ENCODE measurements around the gene EPHA7.

Gene EPHA7

GRCh38 chr6:93325761-93326160 lies 93.6 kb downstream of the EPHA7 start:
- no peak for DNase-seq (ENCODE audit: low read depth)

DNA sequence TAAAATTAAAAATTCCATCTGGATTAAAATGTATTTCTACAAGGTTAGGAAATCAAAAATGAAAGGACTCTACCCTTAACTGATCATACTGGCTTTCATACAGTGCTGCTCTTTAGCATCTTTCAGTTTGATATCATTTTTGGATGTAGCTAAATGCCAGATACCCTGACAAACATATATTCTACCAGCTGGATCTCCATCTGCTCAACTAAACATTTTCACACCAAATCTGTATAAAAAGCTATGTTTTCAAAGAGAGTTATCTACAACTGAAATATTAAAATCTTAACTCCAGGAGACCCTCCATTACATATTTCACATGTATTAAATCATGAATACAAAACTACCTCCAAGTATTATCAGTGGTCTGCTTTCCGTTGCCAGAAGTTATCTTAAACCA lies 95.7 kb downstream of the EPHA7 start:
- no peak for DNase-seq (ENCODE audit: low read depth)

- DNase-seq (ENCODE audit: low read depth), result no peak
These were observed 96.7 kb downstream of the EPHA7 start for GRCh38 chr6:93322651-93323050.

GRCh38 chr6:93319304-93319703 lies 100.1 kb downstream of the EPHA7 start:
- DNase-seq (ENCODE audit: low read depth), result no peak

DNA sequence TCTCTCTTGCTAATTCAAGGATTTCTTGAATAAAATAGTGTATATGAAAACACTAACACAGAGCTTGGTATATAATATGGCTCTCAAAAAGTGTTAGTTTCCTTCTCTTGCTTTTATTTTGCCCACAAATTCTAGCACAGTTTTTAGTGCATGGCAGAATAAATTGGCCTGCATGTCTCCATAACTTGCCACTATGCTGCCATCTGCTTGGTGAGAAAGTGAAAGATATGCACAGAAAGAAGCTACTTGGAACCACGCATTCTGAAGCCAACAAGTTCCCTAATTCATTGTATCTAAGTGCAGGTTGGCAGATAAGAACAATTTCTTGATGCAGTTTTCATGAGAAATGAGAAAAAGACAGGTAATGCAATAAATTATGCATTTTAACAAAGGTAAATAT lies 101.2 kb downstream of the EPHA7 start:
- no peak for DNase-seq (ENCODE audit: low read depth)

DNA sequence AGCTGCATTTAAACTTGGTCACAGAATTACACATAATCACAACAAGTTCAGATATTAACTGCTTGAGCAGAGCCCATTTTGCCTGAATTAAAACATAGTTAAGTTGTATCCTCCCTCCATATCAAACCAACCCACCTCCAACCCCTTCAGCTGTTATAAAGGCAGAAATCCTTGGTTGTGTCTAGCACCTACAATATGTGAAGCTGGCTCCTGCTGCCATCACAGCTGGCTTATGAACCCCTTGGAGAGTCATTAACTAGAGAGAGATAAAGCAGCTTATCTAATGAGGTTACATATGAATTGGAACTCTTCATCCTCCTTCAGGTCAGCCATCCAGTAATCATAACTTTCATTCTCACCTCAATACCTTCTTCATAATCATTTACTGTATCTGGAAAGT lies 101.8 kb downstream of the EPHA7 start:
- no peak for DNase-seq (ENCODE audit: low read depth)

DNA sequence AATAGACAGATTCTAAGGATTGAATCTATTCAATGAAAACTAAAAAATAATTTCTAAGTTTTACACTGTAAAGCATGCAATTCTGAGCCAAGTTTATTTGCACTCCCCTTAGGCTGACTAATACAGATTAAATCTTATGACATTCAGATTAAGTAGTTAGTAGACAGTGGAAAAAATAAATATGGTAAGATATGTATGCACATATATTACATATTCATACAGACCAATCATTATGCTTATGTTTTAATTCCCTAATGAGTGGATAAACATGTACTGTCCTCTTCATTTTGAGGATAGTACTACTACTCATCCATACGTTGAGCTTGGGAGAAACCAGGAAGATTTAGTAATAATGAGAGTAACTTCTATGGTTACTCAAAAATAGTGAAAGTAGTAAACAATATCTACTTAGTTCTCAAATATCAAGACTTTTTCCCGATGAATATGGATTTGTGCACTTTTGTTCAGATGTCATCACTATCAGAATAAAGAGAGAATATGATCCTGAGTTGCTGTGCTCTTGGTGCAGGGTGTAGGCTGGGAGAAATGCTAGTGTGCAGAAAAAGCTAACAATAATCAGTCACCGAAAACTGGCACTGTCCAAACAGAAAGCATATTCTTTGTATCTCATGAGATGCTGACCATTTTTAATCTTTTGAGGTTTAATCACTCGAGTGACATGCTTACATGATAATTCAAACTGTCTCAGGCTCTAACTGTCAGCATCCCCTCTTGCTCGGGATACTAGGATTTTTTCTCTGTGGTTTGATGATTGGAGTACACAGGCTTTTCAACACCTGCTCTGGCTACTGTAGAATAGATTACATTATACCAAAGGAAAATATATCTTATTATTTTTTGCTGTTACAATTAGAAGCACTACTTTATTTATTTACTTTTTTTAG lies 111.6 kb downstream of the EPHA7 start:
- no peak for DNase-seq (ENCODE audit: low read depth)

- DNase-seq (ENCODE audit: low read depth), result no peak
These were observed 114.3 kb downstream of the EPHA7 start for GRCh38 chr6:93305088-93305487.

DNA sequence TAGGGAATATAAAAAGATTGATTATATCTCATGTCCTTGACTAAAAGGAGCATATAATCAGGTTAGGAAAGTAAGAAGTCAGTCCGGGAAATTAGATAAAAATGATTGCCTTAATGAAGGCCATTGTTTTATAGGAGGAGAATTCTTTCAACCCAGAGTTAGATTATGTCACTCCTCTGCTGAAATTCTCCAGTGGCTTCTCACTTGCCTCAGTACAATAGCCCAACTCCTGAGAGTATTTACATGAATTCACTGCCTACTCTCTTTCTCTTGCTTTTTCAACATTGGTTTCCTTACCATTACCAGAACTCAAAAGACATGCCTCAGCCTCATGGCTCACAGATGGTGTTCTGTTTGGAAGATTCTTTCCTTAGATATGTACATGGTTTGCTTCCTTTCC lies 114.9 kb downstream of the EPHA7 start:
- no peak for DNase-seq (ENCODE audit: low read depth)

- no peak for DNase-seq (ENCODE audit: low read depth)
These were observed 118.7 kb downstream of the EPHA7 start for GRCh38 chr6:93300661-93301060.

- no peak for DNase-seq (ENCODE audit: low read depth)
These were observed 119.7 kb downstream of the EPHA7 start for GRCh38 chr6:93299622-93300021.

GRCh38 chr6:93295631-93296030 lies 123.7 kb downstream of the EPHA7 start:
- DNase-seq (ENCODE audit: low read depth), result no peak

- no peak for DNase-seq (ENCODE audit: low read depth)
These were observed 124.5 kb downstream of the EPHA7 start for GRCh38 chr6:93294879-93295278.

GRCh38 chr6:93293872-93294271 lies 125.5 kb downstream of the EPHA7 start:
- DNase-seq (ENCODE audit: low read depth), result no peak

GRCh38 chr6:93293460-93293859 lies 125.9 kb downstream of the EPHA7 start:
- no peak for DNase-seq (ENCODE audit: low read depth)

DNA sequence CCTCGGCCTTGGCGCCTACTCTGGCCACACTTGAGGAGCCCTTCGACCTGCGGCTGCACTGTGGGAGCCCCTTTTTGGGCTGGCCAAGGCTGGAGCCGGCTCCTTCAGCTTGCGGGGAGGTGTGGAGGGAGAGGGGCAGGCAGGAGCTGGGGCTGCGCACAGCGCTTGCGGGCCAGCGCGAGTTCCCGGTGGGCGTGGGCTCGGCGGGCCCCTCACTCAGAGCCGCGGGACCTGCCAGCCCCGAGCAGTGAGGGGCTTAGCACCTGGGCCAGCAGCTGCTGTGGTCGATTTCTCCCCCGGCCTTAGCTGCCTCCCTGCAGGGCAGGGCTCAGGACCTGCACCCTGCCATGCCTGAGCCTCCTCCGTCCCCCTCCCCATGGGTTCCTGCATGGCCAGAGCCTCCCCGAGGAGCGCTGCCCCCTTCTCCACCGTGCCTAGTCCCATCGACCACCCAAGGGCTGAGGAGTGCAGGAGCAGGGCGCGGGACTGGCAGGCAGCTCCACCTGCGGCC lies 136.8 kb downstream of the EPHA7 start:
- DNase-seq (ENCODE audit: low read depth), result no peak

GRCh38 chr6:93278241-93278640 lies 141.1 kb downstream of the EPHA7 start:
- DNase-seq (ENCODE audit: low read depth), result no peak

GRCh38 chr6:93272896-93273295 lies 146.5 kb downstream of the EPHA7 start:
- DNase-seq (ENCODE audit: low read depth), result no peak

GRCh38 chr6:93272211-93272610 lies 147.1 kb downstream of the EPHA7 start:
- DNase-seq (ENCODE audit: low read depth), result no peak

- DNase-seq (ENCODE audit: low read depth), result no peak
These were observed 153.1 kb downstream of the EPHA7 start for GRCh38 chr6:93266116-93266817.

- no peak for DNase-seq (ENCODE audit: low read depth)
These were observed 158.5 kb downstream of the EPHA7 start for GRCh38 chr6:93260881-93261280.

DNA sequence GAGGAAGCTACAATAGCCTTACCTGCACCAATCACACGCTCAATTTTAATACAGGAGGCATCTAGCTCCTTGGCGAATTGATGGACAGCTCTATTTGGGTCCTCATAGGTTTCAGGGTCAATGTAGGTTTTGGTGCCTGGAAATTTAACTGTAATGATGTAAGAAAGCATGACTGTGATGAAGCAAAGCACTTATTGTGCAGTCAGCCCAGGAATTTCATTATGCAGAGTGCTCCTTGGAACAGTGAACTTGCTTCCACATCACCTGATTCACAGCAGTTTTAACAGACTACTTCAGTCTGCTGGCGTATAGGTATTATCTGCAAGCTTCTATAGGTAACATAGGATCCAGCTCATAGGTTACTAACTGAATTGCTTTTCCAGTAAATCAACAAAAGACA lies 160.0 kb downstream of the EPHA7 start:
- DNase-seq (ENCODE audit: low read depth), result no peak

DNA sequence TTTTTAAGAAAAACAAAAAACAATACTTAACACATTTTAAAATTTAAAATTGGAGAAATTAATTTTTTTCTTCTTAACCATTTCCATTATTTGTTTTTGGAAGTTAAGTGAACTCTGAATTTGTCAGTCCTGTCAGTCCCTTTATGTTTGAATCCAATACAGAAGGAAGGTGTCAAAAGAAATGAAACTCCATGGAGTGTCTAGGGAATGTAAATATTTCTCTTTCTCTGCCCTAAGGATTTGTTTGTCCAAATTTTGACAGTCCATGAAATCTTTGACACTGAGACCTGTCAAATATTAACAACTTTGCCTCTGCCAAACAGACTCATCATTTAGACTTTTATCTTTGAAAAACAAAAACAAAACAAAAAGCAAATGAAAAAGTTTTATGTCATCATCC lies 166.4 kb downstream of the EPHA7 start:
- DNase-seq (ENCODE audit: low read depth), result no peak
